Loucy (cell line): ENCODE measurements around the gene USP20.

Experiments
- EZH2phosphoT487 ChIP-seq: fragments of 200-600 bp; IDR thresholded peaks from 2 replicates; pipeline ENCODE4 v1.6.1; 2018; ENCODE audit warnings: antibody characterized with exemption, mild to moderate bottlenecking, moderate library complexity, borderline replicate concordance
- TF ChIP-seq, protein P1 (sequence below): fragments of 200-600 bp; sonication (generic); conservative IDR thresholded peaks from 2 replicates; pipeline ENCODE4 v1.5.1; 2014; ENCODE audit warnings: mild to moderate bottlenecking, antibody characterized with exemption, low read length

DNA sequence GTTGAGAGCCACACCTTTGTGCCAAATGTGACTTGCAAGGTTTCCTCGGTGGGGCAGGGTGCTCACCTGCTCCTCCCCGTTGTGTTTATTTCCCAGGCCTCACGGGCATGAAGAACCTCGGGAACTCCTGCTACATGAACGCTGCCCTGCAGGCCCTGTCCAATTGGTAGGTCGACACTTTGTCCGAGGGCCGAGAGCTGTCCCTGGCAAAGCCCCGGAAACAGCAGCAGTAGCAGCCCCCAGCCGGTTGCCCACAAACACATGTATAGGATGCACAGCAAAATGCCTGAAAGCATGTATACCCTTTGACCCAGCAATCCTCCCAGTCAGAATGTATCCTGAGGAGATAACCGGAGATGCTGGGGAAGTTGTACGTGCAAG, 26.2 kb downstream of the USP20 start:
- TF ChIP-seq, protein P1, sequence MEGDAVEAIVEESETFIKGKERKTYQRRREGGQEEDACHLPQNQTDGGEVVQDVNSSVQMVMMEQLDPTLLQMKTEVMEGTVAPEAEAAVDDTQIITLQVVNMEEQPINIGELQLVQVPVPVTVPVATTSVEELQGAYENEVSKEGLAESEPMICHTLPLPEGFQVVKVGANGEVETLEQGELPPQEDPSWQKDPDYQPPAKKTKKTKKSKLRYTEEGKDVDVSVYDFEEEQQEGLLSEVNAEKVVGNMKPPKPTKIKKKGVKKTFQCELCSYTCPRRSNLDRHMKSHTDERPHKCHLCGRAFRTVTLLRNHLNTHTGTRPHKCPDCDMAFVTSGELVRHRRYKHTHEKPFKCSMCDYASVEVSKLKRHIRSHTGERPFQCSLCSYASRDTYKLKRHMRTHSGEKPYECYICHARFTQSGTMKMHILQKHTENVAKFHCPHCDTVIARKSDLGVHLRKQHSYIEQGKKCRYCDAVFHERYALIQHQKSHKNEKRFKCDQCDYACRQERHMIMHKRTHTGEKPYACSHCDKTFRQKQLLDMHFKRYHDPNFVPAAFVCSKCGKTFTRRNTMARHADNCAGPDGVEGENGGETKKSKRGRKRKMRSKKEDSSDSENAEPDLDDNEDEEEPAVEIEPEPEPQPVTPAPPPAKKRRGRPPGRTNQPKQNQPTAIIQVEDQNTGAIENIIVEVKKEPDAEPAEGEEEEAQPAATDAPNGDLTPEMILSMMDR = no peak
- TF ChIP-seq EZH2phosphoT487 = no peak
